Skeletal muscle satellite cell (primary cell): Measurements from ENCODE around the gene ZG16.

Source experiments
- H3K27me3 ChIP-seq: 2 replicates; pipeline ENCODE4 v1.7.0; 2013; ENCODE audit warnings: low read length; ENCODE audit not compliant: control insufficient read depth, insufficient read depth
- H3K36me3 ChIP-seq: 2 replicates; pipeline ENCODE4 v1.7.0; 2013; ENCODE audit warnings: mild to moderate bottlenecking, control low read depth, low read length; ENCODE audit not compliant: insufficient read depth
- H3K4me1 ChIP-seq: 2 replicates; pipeline ENCODE4 v1.7.0; 2013; ENCODE audit warnings: low read length; ENCODE audit not compliant: control insufficient read depth, insufficient read depth
- H3K4me2 ChIP-seq: 2 replicates; pipeline ENCODE4 v1.7.0; 2013; ENCODE audit warnings: mild to moderate bottlenecking, low read length
- H3K4me3 ChIP-seq: 2 replicates; pipeline ENCODE4 v1.7.0; 2013; ENCODE audit warnings: low read length
- H3K9ac ChIP-seq: 2 replicates; pipeline ENCODE4 v1.7.0; 2013; ENCODE audit warnings: mild to moderate bottlenecking, low read depth, low read length, moderate library complexity
- H3K9me3 ChIP-seq: replicated peaks from 2 replicates; pipeline ENCODE4 v1.7.0; 2013; ENCODE audit warnings: mild to moderate bottlenecking, control low read depth, low read length

Gene ZG16

GRCh38 chr16:29813644-29814562 lies 35.8 kb downstream of the ZG16 start:
- no peak overlapping the region for H3K9ac ChIP-seq
- H3K4me1 ChIP-seq = peaks cover 45% of the 10 kb centered on the region
- peaks cover 15% of the 10 kb centered on the region for H3K36me3 ChIP-seq
- H3K9me3 ChIP-seq = no peaks in the 10 kb centered on the region
- H3K4me2 ChIP-seq = no peak overlapping the region
- no peaks in the 10 kb centered on the region for H3K27me3 ChIP-seq
- H3K4me3 ChIP-seq = no peak overlapping the region

- Histone ChIP-seq H3K9me3 (no peaks in the 10 kb centered on the region), H3K4me3 (peak overlapping the region; percentile 88)
Measured at GRCh38 chr16:29814592-29814991, 36.5 kb downstream of the ZG16 start.

GRCh38 chr16:29815032-29815721 lies 37.1 kb downstream of the ZG16 start:
- Histone ChIP-seq H3K27me3 (no peaks in the 10 kb centered on the region), H3K9ac (peak overlapping the region; percentile 78), H3K4me2 (peak overlapping the region; percentile 87), H3K36me3 (peaks cover 12% of the 10 kb centered on the region), H3K4me3 (peak overlapping the region; percentile 88), H3K9me3 (no peaks in the 10 kb centered on the region), H3K4me1 (peaks cover 47% of the 10 kb centered on the region)

More at GRCh38 chr16:29814592-29814991, 36.5 kb downstream of the ZG16 start:
- Histone ChIP-seq H3K27me3 (no peaks in the 10 kb centered on the region), H3K4me1 (peaks cover 45% of the 10 kb centered on the region), H3K9ac (no peak overlapping the region), H3K4me2 (peak overlapping the region; percentile 87), H3K36me3 (peaks cover 13% of the 10 kb centered on the region)

- H3K4me3 ChIP-seq = peak within 1 kb of the TSS; percentile 88
- H3K36me3 ChIP-seq = peaks cover 4% of the 10 kb centered on the region
- peak within 1 kb of the TSS; percentile 87 for H3K4me2 ChIP-seq
- peak within 1 kb of the TSS; percentile 78 for H3K9ac ChIP-seq
- H3K27me3 ChIP-seq = no peaks in the 10 kb centered on the region
- no peaks in the 10 kb centered on the region for H3K9me3 ChIP-seq
- H3K4me1 ChIP-seq = peaks cover 41% of the 10 kb centered on the region
Measured at GRCh38 chr16:29815793-29816693, 38.0 kb downstream of the ZG16 start, which contains the start of gene PAGR1. PAGR1 (plus strand) TSS chr16:29816152; CDS start chr16:29816526, 374 bp downstream.

GRCh38 chr16:29816694-29817441 lies 38.8 kb downstream of the ZG16 start:
- Histone ChIP-seq H3K4me3 (peak overlapping the region; percentile 88), H3K9me3 (no peaks in the 10 kb centered on the region), H3K4me1 (peaks cover 42% of the 10 kb centered on the region), H3K9ac (peak overlapping the region; percentile 78), H3K4me2 (peak overlapping the region; percentile 87), H3K36me3 (peaks cover 4% of the 10 kb centered on the region), H3K27me3 (no peaks in the 10 kb centered on the region)

- no peak overlapping the region for H3K4me2 ChIP-seq
- H3K36me3 ChIP-seq = peaks cover 8% of the 10 kb centered on the region
- peaks cover 47% of the 10 kb centered on the region for H3K4me1 ChIP-seq
- H3K9me3 ChIP-seq = no peaks in the 10 kb centered on the region
- H3K27me3 ChIP-seq = no peaks in the 10 kb centered on the region
- H3K9ac ChIP-seq = no peak overlapping the region
- H3K4me3 ChIP-seq = no peak overlapping the region
Measured at GRCh38 chr16:29818082-29818481, 40.0 kb downstream of the ZG16 start.

GRCh38 chr16:29819506-29819905 lies 41.5 kb downstream of the ZG16 start:
- Histone ChIP-seq H3K4me3 (peak overlapping the region; percentile 81), H3K9ac (peak overlapping the region; percentile 83), H3K27me3 (no peaks in the 10 kb centered on the region), H3K36me3 (peaks cover 8% of the 10 kb centered on the region), H3K4me2 (peak overlapping the region; percentile 87), H3K4me1 (peaks cover 61% of the 10 kb centered on the region), H3K9me3 (no peaks in the 10 kb centered on the region)

GRCh38 chr16:29820271-29820701 lies 42.2 kb downstream of the ZG16 start, which contains the start of gene MVP:
MVP (plus strand) TSS chr16:29820462; CDS start chr16:29830550, 10,088 bp downstream.
- Histone ChIP-seq H3K9ac (peak within 1 kb of the TSS; percentile 83), H3K4me3 (peak within 1 kb of the TSS; percentile 81), H3K36me3 (peaks cover 8% of the 10 kb centered on the region), H3K27me3 (no peaks in the 10 kb centered on the region), H3K4me2 (peak within 1 kb of the TSS; percentile 87), H3K9me3 (no peaks in the 10 kb centered on the region), H3K4me1 (peaks cover 64% of the 10 kb centered on the region)

- no peaks in the 10 kb centered on the region for H3K27me3 ChIP-seq
- peak overlapping the region; percentile 83 for H3K9ac ChIP-seq
- peak overlapping the region; percentile 81 for H3K4me3 ChIP-seq
- H3K36me3 ChIP-seq = peaks cover 8% of the 10 kb centered on the region
- no peaks in the 10 kb centered on the region for H3K9me3 ChIP-seq
- H3K4me2 ChIP-seq = peak overlapping the region; percentile 87
- peaks cover 69% of the 10 kb centered on the region for H3K4me1 ChIP-seq
Measured at GRCh38 chr16:29820730-29821642, 42.9 kb downstream of the ZG16 start.
